Measurements from ENCODE around the gene NFATC2. TPM values are rescaled to one million over a fixed set of nuclear protein-coding genes. Genes with fewer than 3 reads are reported as not detected.

NFATC2 gene
- total RNA-seq, 1 experiment from 2014 or later = 15.8 TPM

DNA sequence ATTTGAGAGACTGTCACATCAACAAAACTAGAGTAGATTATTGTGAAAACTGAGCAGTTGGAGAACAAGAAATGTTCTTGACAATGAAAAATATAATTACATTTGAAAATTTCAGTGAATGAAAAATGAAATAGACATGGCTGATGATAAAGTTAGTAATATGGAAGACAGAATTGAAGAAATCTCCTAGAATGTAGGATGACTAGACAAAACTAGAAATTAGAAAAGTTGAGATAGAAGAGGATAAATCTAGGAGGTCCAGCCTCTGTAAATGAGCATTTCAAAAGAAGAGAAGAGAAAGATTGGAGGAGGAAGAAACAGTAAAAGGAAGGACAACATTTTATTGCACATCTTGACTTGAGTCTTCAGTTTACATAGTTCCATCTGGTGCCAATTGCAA lies 178.7 kb downstream of the NFATC2 start:
- Mint-ChIP-seq H3K4me1 (ENCODE audit: low read depth, unreplicated experiment) (peaks cover 7% of the 10 kb centered on the region), H3K9me3 (ENCODE audit: low read depth, unreplicated experiment) (no peaks in the 10 kb centered on the region), H3K27me3 (ENCODE audit: unreplicated experiment) (peaks cover 44% of the 10 kb centered on the region), H3K36me3 (ENCODE audit: insufficient read depth, unreplicated experiment) (no peaks in the 10 kb centered on the region), H3K27ac (ENCODE audit: unreplicated experiment) (no peak overlapping the region), H3K4me3 (ENCODE audit: low read depth, unreplicated experiment) (no peak overlapping the region)
- no peak for DNase-seq
- TF ChIP-seq, protein P1, sequence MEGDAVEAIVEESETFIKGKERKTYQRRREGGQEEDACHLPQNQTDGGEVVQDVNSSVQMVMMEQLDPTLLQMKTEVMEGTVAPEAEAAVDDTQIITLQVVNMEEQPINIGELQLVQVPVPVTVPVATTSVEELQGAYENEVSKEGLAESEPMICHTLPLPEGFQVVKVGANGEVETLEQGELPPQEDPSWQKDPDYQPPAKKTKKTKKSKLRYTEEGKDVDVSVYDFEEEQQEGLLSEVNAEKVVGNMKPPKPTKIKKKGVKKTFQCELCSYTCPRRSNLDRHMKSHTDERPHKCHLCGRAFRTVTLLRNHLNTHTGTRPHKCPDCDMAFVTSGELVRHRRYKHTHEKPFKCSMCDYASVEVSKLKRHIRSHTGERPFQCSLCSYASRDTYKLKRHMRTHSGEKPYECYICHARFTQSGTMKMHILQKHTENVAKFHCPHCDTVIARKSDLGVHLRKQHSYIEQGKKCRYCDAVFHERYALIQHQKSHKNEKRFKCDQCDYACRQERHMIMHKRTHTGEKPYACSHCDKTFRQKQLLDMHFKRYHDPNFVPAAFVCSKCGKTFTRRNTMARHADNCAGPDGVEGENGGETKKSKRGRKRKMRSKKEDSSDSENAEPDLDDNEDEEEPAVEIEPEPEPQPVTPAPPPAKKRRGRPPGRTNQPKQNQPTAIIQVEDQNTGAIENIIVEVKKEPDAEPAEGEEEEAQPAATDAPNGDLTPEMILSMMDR (IDR thresholded peaks at IDR 0.05; ENCODE audit: unreplicated experiment) = no peak
- no TSS peak for BruUV-seq (replicated peaks)
- CTCF ChIA-PET = no interaction called here
- intact Hi-C loops (cut with micrococcal nuclease; ENCODE audit: unreplicated experiment) = no loop called here

DNA sequence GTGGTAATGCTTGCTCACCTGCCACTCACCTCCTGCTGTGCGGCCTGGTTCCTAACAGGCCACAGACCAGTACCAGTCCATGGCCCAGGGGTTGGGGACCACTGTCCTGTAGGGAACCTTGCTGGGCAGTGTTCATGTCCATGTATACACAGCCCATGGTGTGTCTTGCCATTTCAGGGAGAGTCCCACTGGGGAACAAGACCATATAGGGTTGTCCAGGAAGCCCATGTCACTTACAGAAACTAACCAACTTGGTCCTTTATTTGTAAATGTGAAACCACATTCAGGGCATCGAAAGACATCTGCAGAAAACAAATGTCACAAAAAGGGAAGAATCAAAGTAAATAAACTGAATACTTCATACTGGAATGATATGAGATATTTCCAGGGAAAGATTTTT lies 179.1 kb downstream of the NFATC2 start:
- CTCF ChIA-PET = interaction anchor here (0.9 to 1.0 kb wide), 2 partner anchors 200 to 376 kb away, joined by 3 to 16 read pairs; no protein-coding TSS in a partner anchor

GRCh38 chr20:51362254-51362653 lies 180.3 kb downstream of the NFATC2 start:
- H3K27me3 Mint-ChIP-seq (ENCODE audit: unreplicated experiment) = peaks cover 48% of the 10 kb centered on the region
- no peak overlapping the region for H3K4me3 Mint-ChIP-seq (ENCODE audit: low read depth, unreplicated experiment)
- peaks cover 7% of the 10 kb centered on the region for H3K4me1 Mint-ChIP-seq (ENCODE audit: low read depth, unreplicated experiment)
- no peaks in the 10 kb centered on the region for H3K36me3 Mint-ChIP-seq (ENCODE audit: insufficient read depth, unreplicated experiment)
- DNase-seq = no peak
- TF ChIP-seq, protein P1 (IDR thresholded peaks at IDR 0.05; ENCODE audit: unreplicated experiment) = no peak
- no TSS peak for BruUV-seq (replicated peaks)
- no peaks in the 10 kb centered on the region for H3K9me3 Mint-ChIP-seq (ENCODE audit: low read depth, unreplicated experiment)
- CTCF ChIA-PET = interaction anchor here (0.9 to 1.0 kb wide), 2 partner anchors 201 to 375 kb away, joined by 3 to 16 read pairs; no protein-coding TSS in a partner anchor
- no peak overlapping the region for H3K27ac Mint-ChIP-seq (ENCODE audit: unreplicated experiment)
- intact Hi-C loops (cut with micrococcal nuclease; ENCODE audit: unreplicated experiment) = no loop called here

More for the DNA sequence above, 179.1 kb downstream of the NFATC2 start:
- H3K36me3 Mint-ChIP-seq (ENCODE audit: insufficient read depth, unreplicated experiment) = no peaks in the 10 kb centered on the region
- DNase-seq = no peak
- peaks cover 44% of the 10 kb centered on the region for H3K27me3 Mint-ChIP-seq (ENCODE audit: unreplicated experiment)
- peaks cover 7% of the 10 kb centered on the region for H3K4me1 Mint-ChIP-seq (ENCODE audit: low read depth, unreplicated experiment)
- no TSS peak for BruUV-seq (replicated peaks)
- intact Hi-C loops (cut with micrococcal nuclease; ENCODE audit: unreplicated experiment) = no loop called here
- no peak overlapping the region for H3K27ac Mint-ChIP-seq (ENCODE audit: unreplicated experiment)
- no peak overlapping the region for H3K4me3 Mint-ChIP-seq (ENCODE audit: low read depth, unreplicated experiment)
- TF ChIP-seq, protein P1 (IDR thresholded peaks at IDR 0.05; ENCODE audit: unreplicated experiment) = no peak
- H3K9me3 Mint-ChIP-seq (ENCODE audit: low read depth, unreplicated experiment) = no peaks in the 10 kb centered on the region

- CTCF ChIA-PET = interaction anchor here (0.6 to 1.3 kb wide), 2 partner anchors 234 to 635 kb away, joined by 3 read pairs; no protein-coding TSS in a partner anchor
- no TSS peak for BruUV-seq (replicated peaks)
- H3K27ac Mint-ChIP-seq (ENCODE audit: unreplicated experiment) = no peak overlapping the region
Observed at GRCh38 chr20:51361258-51361657, 181.3 kb downstream of the NFATC2 start.

More at GRCh38 chr20:51361258-51361657, 181.3 kb downstream of the NFATC2 start:
- Mint-ChIP-seq H3K36me3 (ENCODE audit: insufficient read depth, unreplicated experiment) (no peaks in the 10 kb centered on the region), H3K27me3 (ENCODE audit: unreplicated experiment) (peaks cover 54% of the 10 kb centered on the region), H3K4me1 (ENCODE audit: low read depth, unreplicated experiment) (peaks cover under 1% of the 10 kb centered on the region), H3K4me3 (ENCODE audit: low read depth, unreplicated experiment) (no peak overlapping the region), H3K9me3 (ENCODE audit: low read depth, unreplicated experiment) (no peaks in the 10 kb centered on the region)
- DNase-seq = no peak
- intact Hi-C loops (cut with micrococcal nuclease; ENCODE audit: unreplicated experiment) = no loop called here
- TF ChIP-seq, protein P1 (IDR thresholded peaks at IDR 0.05; ENCODE audit: unreplicated experiment) = no peak
